Posterior cingulate gyrus (tissue), 11 donors: ENCODE data around the gene RHBDL1.
"Not testable (repeated sequence)": the region's sequence is repeated elsewhere in the genome, so short reads cannot be mapped to it uniquely, and the experiment has no call there.

Experiments
- DNase-seq, 10 donors: peaks; one replicate each; pipeline versions ENCODE4 v3.0.0 to v3.0.0-alpha.2; 2020 to 2021; ENCODE audit warnings: mixed read lengths in 3 of 10
- intact Hi-C: fragments of 100-400 bp; cut with DNase I; formaldehyde crosslinking; loops from one replicate; pipeline ENCODE4 v1.15.1; 2023

The RHBDL1 gene

DNA sequence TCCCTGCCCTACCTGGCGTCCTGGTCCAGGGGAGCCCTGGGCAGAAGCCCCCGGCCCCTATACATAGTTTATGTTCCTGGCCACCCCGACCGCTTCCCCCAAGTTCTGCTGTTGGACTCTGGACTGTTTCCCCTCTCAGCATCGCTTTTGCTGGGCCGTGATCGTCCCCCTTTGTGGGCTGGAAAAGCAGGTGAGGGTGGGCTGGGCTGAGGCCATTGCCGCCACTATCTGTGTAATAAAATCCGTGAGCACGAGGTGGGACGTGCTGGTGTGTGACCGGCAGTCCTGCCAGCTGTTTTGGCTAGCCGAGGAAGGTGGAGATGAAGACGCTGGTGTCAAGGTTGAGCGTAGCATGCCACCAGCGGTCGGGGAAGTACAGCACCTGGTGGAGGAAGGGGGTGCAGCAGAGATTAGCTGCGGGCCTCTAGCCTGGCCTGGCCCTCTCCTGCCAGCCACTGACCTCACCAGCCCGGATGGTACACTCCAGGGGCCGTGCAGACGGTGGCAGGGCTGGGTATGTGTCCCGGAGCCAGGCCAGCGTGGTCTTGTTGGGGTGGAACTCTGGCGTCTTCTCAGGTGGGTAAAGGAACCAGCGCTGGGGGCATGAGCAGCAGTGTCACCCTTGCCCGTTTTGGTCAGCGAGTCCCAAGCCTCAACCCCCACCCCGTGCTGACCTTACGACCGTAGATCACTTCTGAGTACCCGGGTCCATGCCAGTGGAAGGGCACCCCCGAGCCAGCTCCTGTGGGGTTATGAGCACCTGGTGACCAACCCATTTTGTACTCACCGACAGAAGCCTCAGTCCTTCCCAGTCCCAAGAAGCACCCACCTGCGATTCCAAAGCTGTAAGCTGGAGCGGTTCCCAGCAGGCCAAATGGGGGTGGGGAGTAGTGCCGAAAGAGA, 7.3 kb downstream of the RHBDL1 start:
- intact Hi-C loops: no loop called here

DNA sequence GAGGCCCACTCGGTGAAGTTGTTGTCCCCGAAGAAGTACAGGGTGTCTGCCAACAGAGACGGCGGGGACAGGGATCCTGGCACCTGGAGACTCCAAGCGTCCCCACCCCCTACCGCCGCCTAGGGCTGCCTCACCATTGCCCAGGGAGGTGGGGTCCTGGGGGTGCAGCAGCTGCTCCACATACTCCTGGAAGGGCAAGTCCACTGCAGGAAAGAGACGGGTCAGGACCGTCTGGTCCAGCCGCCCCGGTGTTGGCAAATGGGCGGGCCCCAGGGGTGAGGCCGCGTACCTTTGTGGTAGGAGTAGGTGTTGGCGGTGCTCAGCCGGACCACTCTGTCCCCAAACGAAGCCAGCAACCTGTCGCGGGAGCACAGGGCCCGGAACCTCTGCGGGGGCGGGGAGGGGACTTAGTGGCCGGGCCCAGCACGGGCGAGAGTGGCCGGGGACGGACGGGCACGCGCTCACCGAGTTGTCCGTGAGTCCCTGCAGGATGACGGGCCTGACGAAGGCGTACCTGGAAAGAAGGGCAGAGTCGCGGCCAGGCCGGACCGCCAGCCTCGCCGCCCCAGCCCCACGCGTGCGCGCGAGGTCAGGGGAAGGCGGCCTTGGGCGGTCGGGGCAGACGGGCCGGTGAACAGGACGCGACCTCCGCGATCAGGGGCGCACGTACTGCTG, 8.1 kb downstream of the RHBDL1 start:
- intact Hi-C loops: no loop called here
- no peak for DNase-seq

More for the DNA sequence above, 7.3 kb downstream of the RHBDL1 start:
- DNase-seq: no peak

DNA sequence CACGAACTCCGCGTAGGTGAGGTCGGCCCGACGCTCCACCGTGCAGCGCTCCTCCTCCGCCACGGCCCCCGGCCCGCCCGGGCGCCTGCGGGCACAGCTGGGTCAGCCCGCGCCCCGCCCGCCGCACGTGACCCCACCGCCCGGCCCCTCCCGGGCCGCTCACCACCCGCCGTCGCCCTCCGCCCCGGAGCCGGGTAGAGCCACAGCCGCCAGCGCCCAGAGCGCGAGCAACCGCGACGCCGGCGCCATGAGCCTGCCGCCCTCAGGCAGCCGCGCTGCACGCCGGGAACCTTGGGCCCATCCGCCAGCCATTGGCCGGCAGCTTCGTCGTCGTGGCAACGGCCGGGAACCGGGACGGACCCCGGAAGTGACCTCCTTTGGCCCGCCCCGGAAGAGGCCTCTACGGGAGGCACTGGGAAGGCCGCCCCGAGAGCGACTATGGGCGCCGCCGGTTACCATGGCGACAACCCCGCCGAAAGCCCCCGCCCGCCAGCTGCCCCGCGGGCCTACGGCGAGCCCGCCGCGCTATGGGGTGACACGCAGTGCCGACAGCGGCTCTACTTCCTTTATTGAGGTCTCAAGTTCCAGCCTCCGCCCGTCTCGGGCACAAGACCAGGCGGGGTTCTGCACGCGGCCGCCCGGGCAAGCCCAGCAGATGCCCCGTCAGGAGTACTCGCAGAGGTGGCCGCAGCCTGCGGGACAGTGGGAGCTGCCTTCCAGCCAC, 8.8 kb downstream of the RHBDL1 start, which contains the start of gene JMJD8:
Gene JMJD8, minus strand, starts transcription at position 264 of the 724 bp plus-strand sequence. Its CDS starts 15 bp downstream, at position 249.
- peak; percentile 96 to 99 (median 98) for DNase-seq

DNA sequence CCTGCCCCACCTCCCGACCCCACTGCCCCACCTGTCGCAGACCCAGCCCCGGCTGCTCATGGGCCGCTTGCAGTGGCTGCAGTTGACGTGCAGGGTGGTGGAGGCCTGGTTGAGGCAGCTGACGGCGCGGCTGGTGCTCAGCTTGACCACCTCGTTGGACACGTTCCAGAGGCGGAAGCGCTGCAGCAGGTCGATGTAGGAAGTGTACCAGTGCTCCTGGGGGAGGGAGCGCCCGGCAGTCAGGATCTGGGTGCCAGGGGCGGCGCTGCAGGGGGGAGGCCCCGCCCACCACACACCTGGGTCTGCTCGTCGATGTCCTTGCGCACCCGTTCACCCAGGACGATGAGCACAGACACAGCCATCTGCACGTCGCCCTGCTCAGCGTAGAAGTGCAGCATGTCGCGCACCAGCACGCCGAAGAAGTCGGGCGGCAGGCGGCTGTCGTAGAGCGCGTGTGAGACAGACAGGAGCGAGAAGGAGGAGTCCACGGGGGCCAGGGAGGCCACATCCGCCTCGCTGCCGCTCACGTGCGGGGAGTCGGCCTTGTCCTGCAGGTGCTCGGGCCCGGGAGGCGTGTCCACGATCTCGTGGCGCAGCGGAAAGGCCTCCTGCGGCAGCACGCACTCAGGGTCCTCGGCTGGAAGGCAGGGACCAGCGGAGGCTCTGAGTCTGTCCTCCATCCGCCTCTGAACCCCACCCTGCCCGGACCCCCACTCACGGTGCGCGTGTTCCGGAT, 9.7 kb downstream of the RHBDL1 start:
- peak in 1 of 10 donors; percentile 70 for DNase-seq
- intact Hi-C loops: no loop called here

More for the DNA sequence above, 8.8 kb downstream of the RHBDL1 start, which contains the start of gene JMJD8:
- intact Hi-C loops: no loop called here

DNA sequence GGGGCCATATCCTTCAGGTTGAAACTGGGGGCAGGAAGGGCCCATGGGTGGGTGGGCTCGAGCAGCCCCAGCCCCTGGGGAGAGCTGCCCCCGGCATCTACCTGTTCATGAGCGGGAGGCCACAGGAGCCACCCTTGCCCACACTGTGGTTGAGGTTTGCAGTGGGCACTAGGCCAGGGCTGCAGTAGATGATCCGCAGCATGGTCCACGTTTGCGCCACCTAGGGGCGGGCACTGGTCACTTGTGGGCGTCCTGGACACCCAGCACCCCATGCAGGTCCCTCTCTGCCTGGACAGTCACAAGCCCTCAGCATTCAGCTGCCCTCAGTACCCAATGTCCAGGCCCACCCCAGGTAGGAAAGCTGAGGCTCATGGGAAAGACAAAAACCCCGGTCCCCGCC, 10.5 kb downstream of the RHBDL1 start:
- intact Hi-C loops: no loop called here
- DNase-seq: peak in 1 of 10 donors; percentile 79

DNA sequence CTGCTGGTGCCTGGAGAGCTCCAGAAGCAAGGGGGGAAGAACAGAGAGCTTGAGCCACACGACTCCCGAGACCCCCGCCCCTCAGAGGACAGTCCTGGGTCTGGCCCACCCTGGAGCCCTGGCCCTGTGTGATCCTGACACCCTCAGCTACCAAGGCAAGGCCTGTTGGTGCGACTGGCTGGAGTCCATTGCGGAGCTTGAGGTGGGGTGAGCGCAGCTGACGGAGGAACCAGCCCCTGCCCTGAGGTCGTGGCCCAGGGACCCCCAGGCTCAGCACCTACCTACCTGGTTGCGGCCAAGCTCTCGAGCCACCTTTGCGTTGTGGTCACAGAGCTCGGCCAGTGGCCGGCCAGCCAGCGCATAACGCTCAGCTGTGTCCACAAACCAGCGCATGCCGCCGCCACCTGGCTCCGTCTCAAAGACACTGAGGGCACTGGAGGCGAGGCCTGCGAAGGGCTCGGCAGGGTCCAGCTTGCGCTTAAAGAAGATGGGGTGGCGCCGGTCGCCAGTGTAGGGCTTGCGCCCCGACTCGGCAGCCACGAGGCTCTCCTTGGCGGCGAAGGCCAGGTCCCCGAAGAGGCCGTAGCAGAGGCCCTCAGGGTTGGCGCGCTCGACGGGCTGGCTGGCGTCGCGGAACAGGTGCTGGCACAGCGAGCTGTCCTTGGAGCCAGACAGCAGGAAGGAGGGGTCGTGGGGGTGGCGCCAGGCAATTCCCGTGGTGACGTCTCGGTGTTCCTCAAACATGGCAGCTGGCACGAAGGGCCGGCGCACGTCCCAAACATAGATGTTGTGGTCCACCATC, 11.2 kb downstream of the RHBDL1 start:
- peak in 1 of 10 donors; percentile 71 for DNase-seq

DNA sequence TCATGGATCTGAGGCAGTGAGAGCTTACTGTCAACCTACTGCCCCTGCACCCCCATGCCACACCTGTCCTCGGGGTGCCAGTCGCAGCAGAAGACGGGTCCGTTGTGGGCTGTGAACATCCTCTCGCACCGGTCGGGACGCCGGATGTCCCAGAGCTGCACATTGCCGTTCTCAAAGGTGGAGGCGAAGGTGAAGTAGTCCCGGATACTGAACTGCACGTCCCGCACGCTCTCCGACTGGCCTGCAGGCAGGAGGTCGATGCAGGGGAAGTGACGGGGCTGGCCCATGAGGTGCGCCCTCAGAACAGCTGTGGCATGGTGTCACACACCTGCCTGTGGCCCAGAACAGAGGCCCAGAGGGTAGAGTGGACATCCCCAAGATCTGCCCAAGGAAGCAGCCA, 12.0 kb downstream of the RHBDL1 start:
- DNase-seq: no peak
- intact Hi-C loops: no loop called here

More for the DNA sequence above, 11.2 kb downstream of the RHBDL1 start:
- intact Hi-C loops: no loop called here

DNA sequence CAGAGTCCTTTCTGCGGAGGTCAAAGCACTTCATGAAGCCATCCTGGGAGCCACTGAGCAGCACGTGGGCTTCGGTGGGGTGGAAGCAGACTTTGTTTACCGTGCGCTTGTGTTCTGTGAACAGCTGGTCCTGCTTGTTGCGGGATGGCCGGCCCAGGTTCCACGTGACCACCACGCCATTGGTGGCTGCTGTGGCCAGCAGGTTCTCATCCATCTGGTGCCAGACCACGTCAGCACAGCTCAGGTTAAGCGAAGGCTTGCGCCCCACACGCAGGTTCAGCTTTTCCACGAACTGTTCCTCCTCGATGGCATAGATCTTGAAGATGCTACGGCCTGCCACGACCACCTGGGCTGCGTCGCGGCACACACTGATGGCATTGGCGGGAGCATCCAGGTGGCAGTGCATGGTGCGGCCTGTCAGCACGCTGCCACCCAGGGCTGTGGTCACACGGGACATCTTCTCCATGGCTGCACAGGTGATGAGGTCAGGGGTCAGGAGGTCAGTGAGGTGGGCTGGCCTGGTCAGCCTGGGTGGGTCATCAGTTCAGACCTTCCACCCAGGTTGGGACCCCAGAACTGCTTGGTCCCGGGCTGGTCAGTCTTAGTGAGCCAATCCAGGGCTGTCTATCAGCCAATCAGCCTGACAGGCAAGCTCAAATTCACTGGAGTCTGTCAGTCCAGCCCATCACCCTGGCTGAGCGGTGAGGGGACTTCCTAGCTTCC, 13.9 kb downstream of the RHBDL1 start:
- intact Hi-C loops: no loop called here

DNA sequence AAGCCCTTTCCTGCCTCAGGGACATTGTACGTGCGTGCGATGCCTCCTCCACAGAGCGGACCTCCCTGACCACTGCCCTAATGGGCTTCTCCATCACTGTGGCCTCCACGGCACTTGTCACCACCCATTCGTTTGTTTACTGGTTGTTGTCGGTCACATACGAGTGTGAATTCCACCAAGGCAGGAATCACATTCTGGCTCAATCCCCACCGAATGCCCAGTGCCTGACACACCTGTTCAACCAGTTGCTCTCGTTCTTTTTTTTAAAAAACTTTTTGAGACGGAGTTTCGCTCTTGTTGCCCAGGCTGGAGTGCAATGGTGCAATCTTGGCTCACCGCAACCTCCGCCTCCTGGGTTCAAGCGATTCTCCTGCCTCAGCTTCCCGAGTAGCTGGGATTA, 15.8 kb downstream of the RHBDL1 start:
- DNase-seq, intact Hi-C loops: not testable (repeated sequence)

More for the DNA sequence above, 13.9 kb downstream of the RHBDL1 start:
- DNase-seq: no peak

DNA sequence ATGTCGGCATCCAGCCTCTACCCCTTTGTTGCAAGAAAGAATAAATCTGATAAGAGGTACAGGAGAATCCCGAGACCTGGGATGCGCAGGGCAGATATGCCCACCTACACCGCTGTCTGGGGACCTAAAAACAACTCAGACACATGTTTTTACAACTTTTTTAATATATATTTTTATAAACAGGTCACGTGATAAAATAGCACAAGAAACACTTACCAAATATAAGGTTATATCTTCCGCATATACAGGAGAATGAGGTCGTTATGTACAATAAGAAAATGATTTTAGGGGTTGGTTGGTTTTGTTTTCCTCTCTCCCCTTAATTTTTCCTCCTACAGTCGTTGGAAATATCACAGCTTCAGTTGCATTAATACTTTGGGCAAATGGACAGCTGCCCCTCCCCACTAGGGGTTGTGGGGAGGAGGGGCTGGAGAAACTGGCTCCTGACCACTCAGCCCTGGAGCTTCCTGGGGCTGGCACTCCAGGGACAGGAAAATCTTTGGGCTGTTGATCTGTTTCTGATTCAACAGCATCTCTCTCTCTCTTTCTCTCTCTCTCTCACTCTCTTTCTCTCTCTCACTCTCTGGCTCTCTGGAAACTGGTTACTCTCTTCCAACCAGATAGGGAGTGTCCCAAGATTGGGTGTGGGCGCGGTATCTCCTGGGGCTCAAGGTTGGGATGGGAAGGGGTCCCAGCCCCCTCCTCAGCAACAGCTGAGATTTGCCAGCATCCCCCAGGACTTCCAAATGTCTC, 17.1 kb downstream of the RHBDL1 start:
- no peak for DNase-seq
- intact Hi-C loops: no loop called here

DNA sequence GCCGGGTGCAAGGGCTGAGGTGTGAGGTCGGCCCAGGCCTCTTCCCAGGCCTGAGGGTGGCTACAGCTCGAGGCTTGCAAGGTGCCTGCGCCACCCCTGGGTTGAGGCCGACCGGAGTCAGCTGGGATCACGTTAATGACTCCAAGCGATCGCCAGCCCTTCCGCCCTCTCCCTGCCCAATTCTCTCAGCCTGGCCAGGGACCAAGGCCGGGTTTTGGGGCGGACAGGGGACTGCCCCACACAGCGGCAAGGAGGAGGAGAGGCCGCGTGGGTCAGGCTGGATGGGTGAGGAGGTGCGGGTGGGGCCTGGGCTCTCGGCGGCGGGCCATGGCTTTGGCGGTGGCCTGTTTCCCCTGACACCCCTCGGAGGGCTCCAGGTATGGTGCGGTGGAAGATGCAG, 17.9 kb downstream of the RHBDL1 start:
- no peak for DNase-seq
- intact Hi-C loops: no loop called here

DNA sequence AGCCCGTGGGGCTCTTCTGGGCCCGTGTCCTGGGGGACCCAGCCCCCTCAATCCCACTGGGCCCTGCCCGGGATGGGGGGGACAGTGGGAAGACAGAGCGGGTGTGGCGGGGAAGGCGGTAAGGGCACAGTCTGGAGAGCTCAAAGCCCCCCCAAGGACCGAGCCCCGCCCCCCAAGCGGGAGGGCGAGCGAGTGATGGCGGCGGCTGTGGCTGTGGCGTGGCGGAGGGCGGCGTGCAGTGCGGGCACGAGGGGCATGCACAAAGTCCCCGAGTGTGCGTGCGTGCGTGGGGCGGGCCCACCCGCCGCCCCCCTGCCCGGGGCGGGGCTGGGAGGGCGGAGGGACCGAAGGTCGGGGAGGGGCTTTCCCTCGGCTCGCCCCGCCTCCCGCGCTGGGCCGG, 18.3 kb downstream of the RHBDL1 start:
- intact Hi-C loops: no loop called here

DNA sequence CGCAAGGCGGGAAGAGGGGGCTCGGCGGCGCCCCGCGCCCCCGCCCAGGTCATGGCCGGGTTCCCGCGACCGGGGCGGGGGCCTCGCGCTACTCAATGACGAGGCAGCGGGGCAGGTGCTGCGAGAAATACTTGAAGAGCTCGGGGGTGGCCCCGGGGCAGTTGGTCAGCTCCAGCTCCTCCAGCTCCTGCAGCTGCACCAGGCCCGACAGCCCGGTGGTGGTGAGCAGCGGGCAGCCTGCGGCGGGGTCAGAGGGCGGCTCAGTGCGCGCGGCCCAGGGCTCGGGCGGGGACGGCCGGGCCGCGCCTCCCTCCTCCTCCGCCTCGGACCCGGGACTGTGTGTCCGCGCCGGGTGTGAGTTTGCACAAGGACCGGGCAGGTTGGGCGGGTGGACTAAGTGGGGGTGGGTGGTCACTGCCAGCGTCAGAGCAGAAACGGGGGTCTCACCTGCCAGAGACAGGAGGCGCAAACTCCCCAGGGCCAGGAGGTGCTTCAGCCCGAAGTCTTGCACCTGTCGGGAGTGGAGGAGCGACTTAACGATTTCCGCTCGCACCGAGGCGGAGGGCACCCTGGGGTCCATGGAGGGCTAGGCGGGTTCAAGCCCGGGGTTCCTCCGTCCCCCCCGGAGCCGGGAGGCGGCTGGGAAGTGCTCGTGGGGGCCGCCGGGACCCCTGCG, 18.9 kb downstream of the RHBDL1 start:
- peak in 1 of 10 donors; percentile 70 for DNase-seq
- intact Hi-C loops: no loop called here

More for the DNA sequence above, 18.3 kb downstream of the RHBDL1 start:
- no peak for DNase-seq

DNA sequence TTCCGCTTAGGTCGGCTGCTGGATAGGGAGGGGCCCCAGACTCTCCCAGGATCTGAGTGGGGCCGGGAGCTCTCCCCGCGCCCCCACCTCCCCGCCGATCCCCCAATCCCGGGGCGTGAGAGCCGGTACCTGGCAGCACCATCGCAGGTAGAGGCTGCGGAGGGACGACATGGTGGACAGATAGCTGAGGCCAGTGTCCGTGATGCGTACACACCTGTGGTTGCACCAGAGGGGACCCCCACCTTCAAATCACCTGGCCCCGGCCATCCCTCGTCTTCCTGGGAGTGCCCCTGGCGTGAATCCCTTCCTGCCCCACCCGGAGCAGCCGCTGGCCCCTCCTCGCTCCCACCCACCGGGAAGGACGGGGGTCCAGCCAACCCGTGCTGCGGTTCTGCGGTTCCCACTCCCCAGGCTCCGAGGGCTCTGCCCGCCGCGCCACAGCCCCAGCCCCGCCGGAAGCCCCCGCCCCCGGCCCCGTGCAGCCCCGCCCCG, 19.4 kb downstream of the RHBDL1 start:
- intact Hi-C loops: no loop called here
- peak in 1 of 10 donors; percentile 69 for DNase-seq

DNA sequence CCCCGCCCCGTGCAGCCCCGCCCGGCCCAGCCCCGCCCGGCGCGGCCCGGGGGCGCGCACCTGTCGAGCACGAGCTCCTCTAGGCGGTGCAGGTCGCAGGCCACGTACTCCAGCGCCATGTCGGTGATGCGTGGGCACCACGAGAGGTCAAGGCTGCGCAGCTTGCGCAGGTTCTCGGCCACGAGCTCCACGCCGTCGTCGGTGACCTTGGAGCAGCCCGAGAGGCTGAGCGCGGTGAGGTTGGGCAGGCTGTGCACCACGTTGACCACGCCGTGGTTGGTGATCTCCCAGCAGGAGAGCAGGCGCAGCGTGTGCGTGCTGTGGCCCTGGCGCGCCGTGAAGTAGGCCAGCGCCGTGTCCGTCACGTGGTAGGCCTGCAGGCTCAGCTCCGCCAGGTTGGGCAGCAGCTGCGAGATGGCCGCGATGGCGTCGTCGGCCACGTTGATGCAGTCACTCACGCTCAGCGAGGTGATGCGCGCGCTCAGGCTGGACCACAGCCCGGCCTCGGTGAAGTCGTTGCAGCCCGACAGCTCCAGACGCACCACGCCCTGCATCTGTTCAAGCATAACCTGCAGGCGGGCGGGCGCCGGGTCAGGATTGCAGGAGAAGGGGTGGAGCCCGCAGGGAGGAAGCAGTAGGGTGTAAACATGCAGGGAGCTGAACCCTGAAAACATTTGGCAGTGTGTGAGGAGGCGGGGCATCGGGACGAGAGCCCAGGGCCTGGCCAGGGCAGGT, 20.1 kb downstream of the RHBDL1 start:
- intact Hi-C loops: no loop called here
- DNase-seq: peak in 8 of 10 donors; percentile 63 to 96 (median 76)

DNA sequence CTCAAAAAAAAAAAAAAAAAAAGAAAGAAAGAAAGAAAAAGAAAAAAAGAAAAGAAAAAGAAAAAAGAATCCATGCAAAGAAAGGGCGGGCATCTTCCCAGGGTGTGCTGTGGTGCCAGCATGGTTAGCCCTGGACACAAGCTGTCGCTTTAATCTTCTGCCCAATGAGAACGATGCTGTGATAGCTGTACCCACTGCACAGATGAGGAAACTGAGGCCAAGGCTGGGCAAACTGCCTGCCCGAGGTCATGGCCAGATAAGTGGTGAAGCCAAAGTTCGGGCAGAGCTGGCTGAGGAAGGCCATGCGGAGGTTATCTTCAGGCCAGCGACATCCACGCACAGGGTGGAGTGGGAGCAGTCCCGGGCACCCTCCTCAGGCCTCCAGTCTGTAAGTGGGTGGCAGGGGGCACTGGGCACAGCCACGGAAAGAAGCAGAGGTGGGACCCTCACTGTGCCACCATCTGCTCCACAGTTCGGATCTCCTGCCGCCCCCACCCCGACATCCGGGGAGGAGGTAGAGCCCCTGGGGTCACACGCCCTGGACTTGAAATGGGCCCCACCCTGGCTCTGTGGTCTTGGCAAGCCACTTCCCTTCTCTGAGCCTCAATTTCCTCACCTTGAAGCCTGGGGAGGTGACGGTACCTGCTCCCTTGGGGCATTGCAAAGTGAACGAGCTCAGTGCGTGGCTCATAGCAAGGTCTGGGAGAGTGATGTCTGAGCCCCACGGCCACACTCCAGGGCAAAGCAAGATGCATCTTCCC, 23.6 kb downstream of the RHBDL1 start:
- intact Hi-C loops: no loop called here
- no peak for DNase-seq
